IMR-90 (cell line): ENCODE data around the gene LUC7L. TPM values are rescaled to one million over a fixed set of nuclear protein-coding genes. Genes with fewer than 3 reads are reported as not detected.

Experiments
- ATAC-seq: fragments of 200-7000 bp; cut with Tn5 transposase; 2 replicates; pipeline ENCODE4 v1.9.1; 2020; ENCODE audit warnings: low read depth, mild to moderate bottlenecking, moderate library complexity
- BruUV-seq: library from RNA; stranded (reverse); fragments of 400-500 nt; replicated peaks from 2 replicates; lab custom pipeline; 2021; lab: Mats Ljungman, UMichigan
- CTCF ChIA-PET: fragments of 300-600 bp; formaldehyde crosslinking; extraction: SDS; loops from one replicate; lab custom pipeline; 2021; ENCODE audit warnings: antibody characterized with exemption; lab: Yijun Ruan, JAX
- POLR2A ChIA-PET: fragments of 300-600 bp; sonication (Branson Sonifier 250); formaldehyde crosslinking; loops from one replicate; lab custom pipeline; 2022; ENCODE audit warnings: antibody characterized with exemption; ENCODE audit not compliant: unreplicated experiment; lab: Charles Lee
- DNase-seq: peaks from one replicate; pipeline ENCODE4 v3.0.0; 2013
- H2AFZ ChIP-seq: replicated peaks from 2 replicates; pipeline ENCODE3; 2013; ENCODE audit warnings: low read length, mild to moderate bottlenecking; ENCODE audit not compliant: poor library complexity
- H2AK5ac ChIP-seq: 2 replicates; pipeline ENCODE4 v1.6.1; 2013; ENCODE audit warnings: low read depth, low read length, inconsistent platforms
- H2AK9ac ChIP-seq: replicated peaks from 2 replicates; pipeline ENCODE3; 2013; ENCODE audit warnings: mild to moderate bottlenecking, low read depth, low read length, moderate library complexity; ENCODE audit not compliant: poor library complexity
- H2BK120ac ChIP-seq: 2 replicates; pipeline ENCODE4 v1.6.1; 2013; ENCODE audit warnings: low read depth, low read length, inconsistent platforms
- H2BK15ac ChIP-seq: 3 replicates; pipeline ENCODE4 v1.6.1; 2013; ENCODE audit warnings: low read depth, low read length, inconsistent platforms
- H2BK20ac ChIP-seq: 2 replicates; pipeline ENCODE4 v1.6.1; 2013; ENCODE audit warnings: low read depth, mild to moderate bottlenecking, inconsistent platforms, low read length, moderate library complexity
- H2BK5ac ChIP-seq: 2 replicates; pipeline ENCODE4 v1.6.1; 2013; ENCODE audit warnings: mild to moderate bottlenecking, low read depth, low read length, inconsistent platforms; ENCODE audit not compliant: poor library complexity, severe bottlenecking
- H3K14ac ChIP-seq: replicated peaks from 2 replicates; pipeline ENCODE4 v1.6.1; 2013; ENCODE audit warnings: low read depth, low read length, inconsistent platforms
- H3K18ac ChIP-seq: 2 replicates; pipeline ENCODE4 v1.6.1; 2013; ENCODE audit warnings: low read depth, low read length, control low read depth
- H3K23ac ChIP-seq: 2 replicates; pipeline ENCODE4 v1.6.1; 2013; ENCODE audit warnings: low read depth, low read length, inconsistent platforms
- H3K27ac ChIP-seq: 2 replicates; pipeline ENCODE4 v1.5.1; 2013; ENCODE audit warnings: mild to moderate bottlenecking, control low read depth, low read length; ENCODE audit not compliant: insufficient read depth
- H3K27me3 ChIP-seq: 2 replicates; pipeline ENCODE4 v1.6.1; 2013; ENCODE audit warnings: low read length; ENCODE audit not compliant: control insufficient read depth, insufficient read depth
- H3K36me3 ChIP-seq: 2 replicates; pipeline ENCODE4 v1.6.1; 2013; ENCODE audit warnings: low read length, mixed read lengths; ENCODE audit not compliant: control insufficient read depth, insufficient read depth
- H3K4ac ChIP-seq: 2 replicates; pipeline ENCODE4 v1.6.1; 2013; ENCODE audit warnings: low read depth, low read length, inconsistent platforms
- H3K4me1 ChIP-seq: 2 replicates; pipeline ENCODE4 v1.6.1; 2013; ENCODE audit warnings: low read length, mixed read lengths; ENCODE audit not compliant: control insufficient read depth, insufficient read depth
- H3K4me2 ChIP-seq: 2 replicates; pipeline ENCODE4 v1.6.1; 2013; ENCODE audit warnings: low read depth, mild to moderate bottlenecking, control low read depth, low read length, moderate library complexity
- H3K4me3 ChIP-seq: 2 replicates; pipeline ENCODE4 v1.5.1; 2013; ENCODE audit warnings: low read depth, mild to moderate bottlenecking, control low read depth, low read length, moderate library complexity; ENCODE audit not compliant: insufficient read depth
- H3K56ac ChIP-seq: 2 replicates; pipeline ENCODE4 v1.6.1; 2013; ENCODE audit warnings: low read length, inconsistent platforms; ENCODE audit not compliant: insufficient read depth; ENCODE audit errors: extremely low read depth
- H3K79me1 ChIP-seq, 2 experiments: 2 replicates each; pipeline ENCODE4 v1.6.1; 2013; ENCODE audit warnings: low read length in 2 of 2, inconsistent platforms in 1 of 2, low read depth in 1 of 2
- H3K9ac ChIP-seq: 2 replicates; pipeline ENCODE4 v1.6.1; 2013; ENCODE audit warnings: low read depth, low read length, control low read depth
- H3K9me1 ChIP-seq: 2 replicates; pipeline ENCODE4 v1.6.1; 2013; ENCODE audit warnings: low read length, inconsistent platforms; ENCODE audit not compliant: insufficient read depth
- H3K9me3 ChIP-seq: 2 replicates; pipeline ENCODE4 v1.6.1; 2013; ENCODE audit warnings: low read length; ENCODE audit not compliant: control insufficient read depth, insufficient read depth
- H4K20me1 ChIP-seq: 2 replicates; pipeline ENCODE4 v1.6.1; 2013; ENCODE audit warnings: low read length, inconsistent platforms; ENCODE audit not compliant: insufficient read depth
- H4K5ac ChIP-seq: 2 replicates; pipeline ENCODE4 v1.6.1; 2013; ENCODE audit warnings: mild to moderate bottlenecking, low read depth, low read length, control low read depth
- H4K8ac ChIP-seq, 2 experiments: 2 replicates each; pipeline ENCODE4 v1.6.1; 2013; ENCODE audit warnings: low read depth in 2 of 2, low read length in 2 of 2, control low read depth in 1 of 2, inconsistent platforms in 1 of 2
- H4K91ac ChIP-seq: 2 replicates; pipeline ENCODE4 v1.6.1; 2013; ENCODE audit warnings: low read depth, low read length, inconsistent platforms; ENCODE audit not compliant: insufficient read depth
- MAFK ChIP-seq: IDR thresholded peaks from 2 replicates; pipeline ENCODE4 v1.6.1; 2012; ENCODE audit warnings: low read depth, low read length, improper control_type of control experiment
- RFX5 ChIP-seq: IDR thresholded peaks from 2 replicates; pipeline ENCODE4 v1.8.0; 2012; ENCODE audit warnings: low read depth, mild to moderate bottlenecking, low read length, moderate library complexity
- WGBS, 2 experiments: methylation state at CpG; one replicate each; pipeline versions ENCODE4 v1.1.5 to v1.1.7; 2013; ENCODE audit warnings: missing lambda C conversion rate in 2 of 2; ENCODE audit not compliant: insufficient read length in 1 of 2; ENCODE audit errors: extremely low coverage in 2 of 2; 5-methylcytosine and 5-hydroxymethylcytosine counted together
- dilution Hi-C: fragments of 300-500 bp; cut with HindIII; formaldehyde crosslinking; loops from one replicate; pipeline ENCODE4 v1.14.3; 2018; ENCODE audit warnings: low sequenced_read_pairs; ENCODE audit not compliant: unreplicated experiment
- in situ Hi-C: fragments of 300-500 bp; cut with MboI; formaldehyde crosslinking; loops from 3 replicates; pipeline ENCODE4 v1.14.3; 2019; ENCODE audit warnings: low sequenced_read_pairs, inconsistent platforms, mixed read lengths
- intact Hi-C: fragments of 100-400 bp; cut with micrococcal nuclease; formaldehyde crosslinking; loops from 2 replicates; pipeline ENCODE4 v1.10.0; 2022
- polyA plus RNA-seq, 3 experiments: library from polyadenylated mRNA; depleted of rRNA; stranded (reverse); fragments of >200 nt; gene quantifications; 2 replicates each; pipeline ENCODE4 v1.2.3, GENCODE V29; 2012; ENCODE audit warnings: low replicate concordance in 1 of 3
- total RNA-seq: library from RNA; depleted of rRNA; stranded (reverse); fragments of >200 nt; gene quantifications from 2 replicates; pipeline ENCODE4 v1.2.3, GENCODE V29; 2012

LUC7L gene
- total and polyA plus RNA-seq, 2 of the 4 experiments (the other 2 are of a cell fraction): 21.5 to 55.6 TPM

DNA sequence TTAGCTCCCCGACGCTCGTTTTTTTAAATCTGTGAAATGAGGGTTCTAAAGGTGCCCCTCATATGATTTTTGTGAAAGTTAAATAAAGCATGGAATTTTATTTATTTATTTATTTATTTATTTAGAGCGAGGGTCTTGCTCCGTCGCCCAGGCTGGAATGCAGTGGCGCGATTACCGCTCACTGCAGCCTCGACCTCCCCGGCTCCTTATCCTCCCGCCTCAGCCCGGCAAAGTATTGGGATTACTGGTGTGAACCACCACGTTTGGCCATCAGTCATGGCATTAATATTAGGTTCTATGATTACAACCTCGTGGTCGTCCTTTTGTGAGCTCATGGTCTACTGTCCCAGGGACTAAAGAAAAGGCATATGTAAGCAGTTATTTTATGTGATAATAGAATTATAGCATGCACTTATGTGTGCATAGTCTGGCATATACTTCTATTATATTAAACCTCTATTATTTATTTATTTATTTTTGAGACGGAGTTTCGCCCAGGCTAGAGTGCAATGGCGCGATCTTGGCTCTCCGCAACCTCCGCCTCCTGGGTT, 557 bp upstream of the LUC7L start:
- no peak for ATAC-seq
- no peak overlapping the region for H3K9ac ChIP-seq
- H2BK15ac ChIP-seq: no peak overlapping the region
- ChIA-PET POLR2A (interaction anchor here (0.6 kb wide), 1 partner anchor 173 kb away, joined by 3 read pairs; no protein-coding TSS in a partner anchor), CTCF (no interaction called here)
- H3K36me3 ChIP-seq: peaks cover 13% of the 10 kb centered on the region
- no peak overlapping the region for H2AFZ ChIP-seq
- peak overlapping the region; percentile 53; the same call in 1 of the 2 replicates for H4K5ac ChIP-seq
- H3K27me3 ChIP-seq: no peaks in the 10 kb centered on the region
- peaks cover 9 to 39% of the 10 kb centered on the region in 2 experiments; a peak in 3 of 4 replicates for H3K79me1 ChIP-seq
- H3K4ac ChIP-seq: no peak overlapping the region
- H3K4me1 ChIP-seq: no peaks in the 10 kb centered on the region
- no peaks in the 10 kb centered on the region for H3K9me3 ChIP-seq
- intact Hi-C loops: no loop called here
- H3K27ac ChIP-seq: no peak overlapping the region
- H3K4me2 ChIP-seq: peak overlapping the region; percentile 89
- H3K14ac ChIP-seq: no peak overlapping the region
- H4K20me1 ChIP-seq: peaks cover 41% of the 10 kb centered on the region
- H3K4me3 ChIP-seq: peak overlapping the region; percentile 87; the same call in 1 of the 2 replicates
- 100% methylated on average over 1 of the region's 22 CpGs; no CpG with 5 or more reads in 1 of the 2 experiments for WGBS, 2 experiments
- no peak overlapping the region for H2BK120ac ChIP-seq
- DNase-seq: no peak
- in situ Hi-C loops: no loop called here
- H4K91ac ChIP-seq: no peak overlapping the region
- H4K8ac ChIP-seq: peak overlapping the region; percentile 48 to 93
- H2AK5ac ChIP-seq: no peak overlapping the region; the same call in 1 of the 2 replicates
- no TSS peak for BruUV-seq
- H2BK5ac ChIP-seq: no peak overlapping the region
- H3K23ac ChIP-seq: no peak overlapping the region
- no peak overlapping the region for H2BK20ac ChIP-seq
- no peak overlapping the region for H2AK9ac ChIP-seq
- no peak overlapping the region for H3K56ac ChIP-seq
- peaks cover 9% of the 10 kb centered on the region; the same call in 1 of the 2 replicates for H3K9me1 ChIP-seq
- dilution Hi-C loops: no loop called here
- TF ChIP-seq MAFK (peak; percentile 32), RFX5 (no peak)
- H3K18ac ChIP-seq: no peak overlapping the region
